RKO (cell line): ENCODE measurements around the gene ID3.
"Not testable (repeated sequence)": the region's sequence is repeated elsewhere in the genome, so short reads cannot be mapped to it uniquely, and the experiment has no call there.

Source experiments
- DNase-seq: peaks from one replicate; pipeline ENCODE4 v3.0.0-alpha.2; 2016; ENCODE audit warnings: low spot score

The ID3 gene

GRCh38 chr1:23546897-23547584, 12.3 kb downstream of the ID3 start:
- DNase-seq = no peak

GRCh38 chr1:23545851-23546250, 13.4 kb downstream of the ID3 start:
- DNase-seq = no peak

- DNase-seq = peak; percentile 85
Measured at GRCh38 chr1:23544444-23545389, 14.6 kb downstream of the ID3 start.

- DNase-seq = no peak
Measured at GRCh38 chr1:23543707-23544443, 15.4 kb downstream of the ID3 start.

- not testable (repeated sequence) for DNase-seq
Measured at GRCh38 chr1:23542940-23543339, 16.4 kb downstream of the ID3 start.

GRCh38 chr1:23539698-23540266, 19.5 kb downstream of the ID3 start:
- peak; percentile 96 for DNase-seq

GRCh38 chr1:23537296-23537973, 21.9 kb downstream of the ID3 start:
- peak; percentile 34 for DNase-seq

- no peak for DNase-seq
Measured at GRCh38 chr1:23533246-23534023, 25.9 kb downstream of the ID3 start.

- no peak for DNase-seq
Measured at GRCh38 chr1:23531562-23532094, 27.7 kb downstream of the ID3 start.

- peak; percentile 95 for DNase-seq
Measured at GRCh38 chr1:23530747-23531561, 28.3 kb downstream of the ID3 start, which contains the start of gene E2F2. TSS of gene E2F2 (minus strand) at chr1:23531233. CDS start at chr1:23530793, 440 bp downstream.

- DNase-seq = peak; percentile 28
Measured at GRCh38 chr1:23530087-23530746, 29.1 kb downstream of the ID3 start.

- DNase-seq = peak; percentile 48
Measured at GRCh38 chr1:23529146-23530086, 29.9 kb downstream of the ID3 start.

- peak; percentile 95 for DNase-seq
Measured at GRCh38 chr1:23528250-23528978, 30.9 kb downstream of the ID3 start.

- no peak for DNase-seq
Measured at GRCh38 chr1:23527900-23528249, 31.4 kb downstream of the ID3 start.

- no peak for DNase-seq
Measured at GRCh38 chr1:23527366-23527765, 31.9 kb downstream of the ID3 start.

GRCh38 chr1:23526329-23527041, 32.8 kb downstream of the ID3 start:
- DNase-seq = no peak
